GM12873 (cell line): Measurements from ENCODE around the gene NPW.

Experiments used
- CTCF ChIP-seq: IDR thresholded peaks from 2 replicates; pipeline ENCODE4 v1.5.1; 2012; ENCODE audit warnings: low read depth, mild to moderate bottlenecking, moderate library complexity, low read length, control low read depth; ENCODE audit not compliant: insufficient read depth; ENCODE audit errors: missing control alignments

Gene NPW

DNA sequence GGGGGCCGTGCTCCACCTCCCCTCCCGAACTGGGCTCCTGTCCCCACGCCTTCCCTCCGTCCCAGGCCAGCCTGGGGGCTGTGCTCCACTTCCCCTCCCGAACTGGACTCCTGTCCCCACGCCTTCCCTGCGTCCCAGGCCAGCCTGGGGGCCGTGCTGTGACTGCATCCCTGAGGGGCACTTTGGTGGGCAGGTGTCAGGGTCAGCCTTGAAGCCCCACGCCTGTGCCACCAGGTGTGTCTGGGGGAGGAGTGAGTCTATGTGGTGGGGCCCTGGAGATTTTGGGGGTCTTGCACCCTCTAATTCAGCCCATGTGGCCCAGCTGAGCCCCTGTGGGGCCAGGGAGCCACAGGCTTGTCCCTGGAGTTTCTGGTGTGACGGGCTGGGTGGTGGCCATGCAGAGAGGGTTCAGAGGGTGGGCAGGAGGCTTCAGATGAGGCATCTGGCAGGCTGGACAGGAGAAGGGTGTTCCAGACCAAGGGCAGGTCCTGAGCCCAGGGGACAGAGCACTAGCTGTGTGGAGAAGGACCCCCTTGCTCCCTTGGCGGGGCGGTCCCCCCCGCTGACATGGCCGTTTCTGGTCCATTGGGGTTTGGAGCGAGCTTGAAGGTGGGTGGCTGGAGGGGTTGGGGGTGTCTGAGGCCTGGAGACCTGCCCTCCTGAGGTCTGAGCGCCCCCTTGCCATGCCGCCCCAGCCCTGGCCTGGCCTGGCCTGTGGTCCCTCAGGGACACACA is 15.3 kb downstream of the NPW start:
- TF ChIP-seq CTCF: no peak

- TF ChIP-seq CTCF: no peak
Observed at GRCh38 chr16:2035431-2036199, 16.0 kb downstream of the NPW start.

DNA sequence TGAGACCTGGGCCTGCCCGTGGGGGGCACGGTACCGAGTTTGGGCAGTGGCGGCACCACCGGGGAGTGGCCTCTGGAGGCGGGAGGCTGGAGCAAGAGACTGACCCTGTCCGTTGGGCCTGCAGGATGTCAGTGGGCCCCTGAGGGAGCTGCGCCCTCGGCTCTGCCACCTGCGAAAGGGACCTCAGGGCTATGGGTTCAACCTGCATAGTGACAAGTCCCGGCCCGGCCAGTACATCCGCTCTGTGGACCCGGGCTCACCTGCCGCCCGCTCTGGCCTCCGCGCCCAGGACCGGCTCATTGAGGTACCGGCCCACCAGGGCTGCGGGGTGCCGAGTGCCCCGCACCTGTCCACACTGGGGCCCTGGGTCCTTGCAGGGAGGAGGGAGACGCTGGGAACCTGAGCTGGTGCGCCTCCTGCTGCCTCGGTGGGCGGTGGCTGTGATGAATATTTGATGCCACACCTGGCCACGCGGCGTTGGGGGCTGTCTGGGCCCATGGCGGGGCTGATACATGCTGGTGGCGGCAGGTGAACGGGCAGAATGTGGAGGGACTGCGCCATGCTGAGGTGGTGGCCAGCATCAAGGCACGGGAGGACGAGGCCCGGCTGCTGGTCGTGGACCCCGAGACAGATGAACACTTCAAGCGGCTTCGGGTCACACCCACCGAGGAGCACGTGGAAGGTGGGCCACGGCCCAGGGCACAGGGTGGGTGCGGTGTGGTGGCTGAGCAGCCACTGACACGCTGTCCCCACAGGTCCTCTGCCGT is 16.8 kb downstream of the NPW start:
- TF ChIP-seq CTCF: no peak

GRCh38 chr16:2037115-2037514 is 17.5 kb downstream of the NPW start:
- TF ChIP-seq CTCF: no peak

- no peak for TF ChIP-seq CTCF
Observed at GRCh38 chr16:2037647-2038381, 18.2 kb downstream of the NPW start.

DNA sequence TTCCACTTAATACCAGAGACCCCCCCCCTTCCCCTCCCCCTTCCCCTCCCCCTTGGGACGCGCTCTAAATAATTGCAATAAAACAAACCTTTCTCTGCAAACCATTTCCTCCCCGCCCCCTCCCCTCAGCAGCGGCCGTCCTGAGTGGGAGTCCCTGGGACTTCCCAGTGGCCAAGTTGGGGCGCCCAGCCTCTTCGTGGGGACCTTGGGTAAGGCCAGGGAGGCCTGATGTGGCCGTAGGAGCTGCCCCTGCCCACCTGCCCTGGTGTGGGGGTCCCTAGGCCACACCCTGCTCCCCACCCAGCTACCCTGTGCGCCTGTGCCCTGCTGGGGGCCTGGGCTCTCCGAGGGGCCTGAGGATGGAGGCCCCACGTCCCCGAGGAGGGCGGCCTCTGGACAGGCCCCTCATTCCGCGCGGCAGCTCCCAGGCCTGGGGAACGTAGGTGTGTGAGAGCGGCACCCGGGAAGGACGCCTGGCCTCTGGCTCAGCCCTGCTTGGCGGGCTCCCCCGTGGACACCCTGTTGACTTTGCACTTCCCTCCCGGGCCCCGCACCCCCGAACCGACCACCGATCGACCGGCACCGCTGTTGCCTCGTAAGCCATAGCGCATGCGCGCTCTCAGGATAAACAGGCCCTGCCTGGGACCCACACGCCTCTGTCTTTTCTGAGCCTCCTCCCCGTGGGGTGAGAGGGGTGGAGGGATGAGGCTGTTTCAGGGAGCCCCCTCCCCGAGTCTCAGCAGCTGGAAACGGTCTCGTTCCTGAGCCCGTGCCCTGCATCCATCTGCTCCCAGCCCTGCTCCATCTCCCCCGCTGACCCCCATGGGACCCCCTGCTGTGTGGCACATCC is 19.0 kb downstream of the NPW start:
- TF ChIP-seq CTCF: no peak
